PFSK-1 (cell line): ENCODE measurements around the gene IQGAP2.

Experiments used
- FOXP2 ChIP-seq: optimal IDR thresholded peaks from 2 replicates; pipeline ENCODE3; 2011; ENCODE audit warnings: borderline replicate concordance, control low read depth, inconsistent platforms; ENCODE audit not compliant: insufficient read depth; ENCODE audit errors: extremely low read length, extremely low read depth
- POLR2AphosphoS5 ChIP-seq: IDR thresholded peaks from 2 replicates; pipeline ENCODE4 v1.6.1; 2012; ENCODE audit warnings: low read depth, mild to moderate bottlenecking, control low read depth, low read length, moderate library complexity
- REST ChIP-seq, 2 experiments: IDR thresholded peaks; 2 replicates each; pipeline versions ENCODE4 v1.6.1 to v1.8.0; 2011 to 2012; ENCODE audit warnings: low read depth in 2 of 2, low read length in 2 of 2, control low read depth in 1 of 2, inconsistent platforms in 1 of 2, mild to moderate bottlenecking in 1 of 2, moderate library complexity in 1 of 2; ENCODE audit not compliant: insufficient read depth in 1 of 2
- SIN3A ChIP-seq: IDR thresholded peaks from 2 replicates; pipeline ENCODE4 v1.6.1; 2012; ENCODE audit warnings: mild to moderate bottlenecking, low read length, moderate library complexity, borderline replicate concordance; ENCODE audit not compliant: insufficient read depth
- TAF1 ChIP-seq: IDR thresholded peaks from 2 replicates; pipeline ENCODE4 v1.6.1; 2012; ENCODE audit warnings: low read length, control low read depth, borderline replicate concordance; ENCODE audit not compliant: insufficient read depth

IQGAP2 gene

GRCh38 chr5:76446776-76447175 lies 43.7 kb downstream of the IQGAP2 start:
- TF ChIP-seq POLR2AphosphoS5 (no peak), REST (IDR thresholded peaks at IDR 0.05; ENCODE audit: insufficient read depth in 1 of 2, low read depth in 2 of 2, low read length in 2 of 2) (no peak), SIN3A (no peak), FOXP2 (no peak), TAF1 (no peak)

- TF ChIP-seq FOXP2 (no peak), POLR2AphosphoS5 (no peak), TAF1 (no peak), REST (IDR thresholded peaks at IDR 0.05; ENCODE audit: insufficient read depth in 1 of 2, low read depth in 2 of 2, low read length in 2 of 2) (no peak), SIN3A (no peak)
These were observed 46.5 kb downstream of the IQGAP2 start for GRCh38 chr5:76449606-76450005.

- no peak for TF ChIP-seq SIN3A
- TF ChIP-seq TAF1, result no peak
- no peak for TF ChIP-seq FOXP2
- TF ChIP-seq POLR2AphosphoS5, result no peak
- TF ChIP-seq REST (IDR thresholded peaks at IDR 0.05; ENCODE audit: insufficient read depth in 1 of 2, low read depth in 2 of 2, low read length in 2 of 2), result no peak
These were observed 47.0 kb downstream of the IQGAP2 start for GRCh38 chr5:76450054-76450453.

GRCh38 chr5:76451031-76451701 lies 48.1 kb downstream of the IQGAP2 start:
- TF ChIP-seq REST (IDR thresholded peaks at IDR 0.05; ENCODE audit: insufficient read depth in 1 of 2, low read depth in 2 of 2, low read length in 2 of 2) (no peak), FOXP2 (no peak), TAF1 (no peak), POLR2AphosphoS5 (no peak), SIN3A (no peak)
